Transverse colon (tissue), 4 donors: ENCODE measurements around the gene NOX4. TPM values are rescaled to one million over a fixed set of nuclear protein-coding genes. Genes with fewer than 3 reads are reported as not detected.

Source experiments
- DNase-seq: peaks from one replicate; pipeline ENCODE4 v3.0.0-alpha.2; 2019
- H3K27ac ChIP-seq, 4 donors: fragments of 200-600 bp; sonication (generic); 2 replicates each; pipeline ENCODE4 v1.5.1; 2016 to 2018; ENCODE audit warnings: inconsistent platforms in 4 of 4
- H3K27me3 ChIP-seq: fragments of 200-600 bp; sonication (generic); 2 replicates; pipeline ENCODE4 v1.5.1; 2017; ENCODE audit warnings: inconsistent platforms
- H3K36me3 ChIP-seq, 4 donors: fragments of 200-600 bp; sonication (generic); 2 replicates each; pipeline ENCODE4 v1.5.1; 2017 to 2019; ENCODE audit warnings: inconsistent platforms in 4 of 4
- H3K4me1 ChIP-seq, 4 donors: fragments of 200-600 bp; sonication (generic); 2 replicates each; pipeline ENCODE4 v1.5.1; 2017 to 2020; ENCODE audit warnings: inconsistent platforms in 4 of 4
- H3K4me3 ChIP-seq, 4 donors: fragments of 200-600 bp; sonication (generic); 1 replicate in 1 of 4; 2 replicates in 3 of 4; pipeline versions ENCODE4 v1.5.1 to v1.6.1; 2017 to 2019; ENCODE audit warnings: inconsistent platforms in 4 of 4
- H3K9me3 ChIP-seq, 2 donors: fragments of 200-600 bp; sonication (generic); 2 replicates each; pipeline ENCODE4 v1.5.1; 2017 to 2019; ENCODE audit warnings: inconsistent platforms in 2 of 2
- CTCF ChIP-seq, 5 experiments: fragments of 200-600 bp in 3 of 5; fragments of 450-650 bp in 2 of 5; sonication (generic) in 3 of 5; IDR thresholded peaks; 1 replicate in 2 of 5; 2 replicates in 3 of 5; pipeline ENCODE4 v1.5.1; 2016 to 2017; ENCODE audit warnings: antibody characterized with exemption in 5 of 5, inconsistent platforms in 3 of 5, mild to moderate bottlenecking in 2 of 5, moderate library complexity in 1 of 5
- EP300 ChIP-seq: sonication (generic); formaldehyde crosslinking; IDR thresholded peaks from one replicate; pipeline ENCODE4 v1.6.1; 2017; ENCODE audit warnings: antibody characterized with exemption, low read depth
- POLR2A ChIP-seq: fragments of 450-650 bp; IDR thresholded peaks from one replicate; pipeline ENCODE4 v1.6.1; 2016; ENCODE audit warnings: antibody characterized with exemption, mild to moderate bottlenecking, moderate library complexity
- POLR2AphosphoS5 ChIP-seq, 3 donors: sonication (generic); formaldehyde crosslinking; IDR thresholded peaks; one replicate each; pipeline ENCODE4 v1.6.1; 2016; ENCODE audit warnings: antibody characterized with exemption in 3 of 3
- WGBS, 2 donors: methylation state at CpG; one replicate each; pipeline ENCODE4 v1.1.5; 2018; ENCODE audit warnings: low coverage in 1 of 2; 5-methylcytosine and 5-hydroxymethylcytosine counted together
- in situ Hi-C, 4 donors: fragments of 200-750 bp; cut with MboI; loops; one replicate each; pipeline versions ENCODE4 v1.15.0 to v1.15.1; 2017; ENCODE audit warnings: low sequenced_read_pairs in 3 of 4, low pct_ligation_motif_present in 1 of 4, low pct_unique_long_range_greater_than_20kb in 1 of 4
- intact Hi-C: fragments of 100-400 bp; cut with DNase I; formaldehyde crosslinking; loops from one replicate; pipeline ENCODE4 v1.15.1; 2023; ENCODE audit warnings: low total_unique reads
- total RNA-seq, 4 donors: library from RNA; depleted of rRNA; stranded (reverse); fragments of >200 nt; gene quantifications; one replicate each; pipeline ENCODE4 v1.1.0, GENCODE V29; 2016

NOX4 gene
- total RNA-seq, 4 donors from 2014 or later: 2.6 to 3.0 (median 2.9) TPM; not detected in 1

GRCh38 chr11:89535221-89535620 is 44.0 kb upstream of the NOX4 start:
- intact Hi-C loops (no loop called here), in situ Hi-C loops (no loop called here)
- no peak for DNase-seq
- Histone ChIP-seq H3K4me1 (no peaks in the 10 kb centered on the region), H3K4me3 (no peak overlapping the region), H3K27ac (no peak overlapping the region), H3K27me3 (no peaks in the 10 kb centered on the region), H3K36me3 (no peaks in the 10 kb centered on the region), H3K9me3 (no peaks in the 10 kb centered on the region)
- TF ChIP-seq POLR2AphosphoS5 (IDR thresholded peaks at IDR 0.05): no peak
- no peak for TF ChIP-seq CTCF (IDR thresholded peaks at IDR 0.05)
- no peak for TF ChIP-seq EP300
- TF ChIP-seq POLR2A: no peak
- whole genome bisulfite sequencing, 2 donors: 72 to 74% methylated on average over 4 of the region's 4 CpGs

- in situ Hi-C loops: no loop called here
Observed at GRCh38 chr11:89529626-89530380, 38.6 kb upstream of the NOX4 start.

GRCh38 chr11:89521792-89522191 is 30.6 kb upstream of the NOX4 start:
- Histone ChIP-seq H3K27me3 (no peaks in the 10 kb centered on the region), H3K27ac (no peak overlapping the region), H3K9me3 (no peaks in the 10 kb centered on the region), H3K4me1 (no peaks in the 10 kb centered on the region), H3K36me3 (no peaks in the 10 kb centered on the region), H3K4me3 (no peak overlapping the region)
- intact Hi-C loops (no loop called here), in situ Hi-C loops (no loop called here)
- no peak for TF ChIP-seq EP300
- TF ChIP-seq CTCF (IDR thresholded peaks at IDR 0.05): no peak
- TF ChIP-seq POLR2AphosphoS5 (IDR thresholded peaks at IDR 0.05): no peak
- no peak for TF ChIP-seq POLR2A
- 67 to 75% methylated on average over 1 of the region's 1 CpG for WGBS, 2 donors
- no peak for DNase-seq

More at GRCh38 chr11:89529626-89530380, 38.6 kb upstream of the NOX4 start:
- no peak for TF ChIP-seq POLR2AphosphoS5 (IDR thresholded peaks at IDR 0.05)
- no peak for TF ChIP-seq EP300
- no peak for TF ChIP-seq CTCF (IDR thresholded peaks at IDR 0.05)
- Histone ChIP-seq H3K9me3 (no peaks in the 10 kb centered on the region), H3K4me1 (no peaks in the 10 kb centered on the region), H3K4me3 (no peak overlapping the region), H3K36me3 (no peaks in the 10 kb centered on the region), H3K27ac (no peak overlapping the region), H3K27me3 (no peaks in the 10 kb centered on the region)
- intact Hi-C loops: no loop called here
- no peak for DNase-seq
- WGBS, 2 donors: 49 to 69% methylated on average over 2 of the region's 2 CpGs

- no peak for DNase-seq
- Histone ChIP-seq H3K4me1 (no peaks in the 10 kb centered on the region), H3K27me3 (no peaks in the 10 kb centered on the region), H3K4me3 (no peak overlapping the region), H3K9me3 (no peaks in the 10 kb centered on the region), H3K27ac (no peak overlapping the region), H3K36me3 (no peaks in the 10 kb centered on the region)
- in situ Hi-C loops (no loop called here), intact Hi-C loops (no loop called here)
- TF ChIP-seq POLR2AphosphoS5 (IDR thresholded peaks at IDR 0.05) (no peak), EP300 (no peak), CTCF (IDR thresholded peaks at IDR 0.05) (no peak), POLR2A (no peak)
- 72 to 74% methylated on average over 2 of the region's 2 CpGs for WGBS, 2 donors
Observed at GRCh38 chr11:89521294-89521693, 30.1 kb upstream of the NOX4 start.
